GM23248 (cell line): Measurements from ENCODE around the gene PCBD1. TPM values are rescaled to one million over a fixed set of nuclear protein-coding genes. Genes with fewer than 3 reads are reported as not detected.

ENCODE experiments used
- DNase-seq: peaks from one replicate; pipeline ENCODE4 v3.0.0-alpha.2; 2015
- H2AFZ ChIP-seq: fragments of 200-600 bp; sonication (generic); 2 replicates; pipeline ENCODE4 v1.6.1; 2016; ENCODE audit warnings: antibody characterized with exemption
- H3F3A ChIP-seq: fragments of 200-600 bp; sonication (generic); 2 replicates; pipeline ENCODE4 v1.6.1; 2016; ENCODE audit warnings: mild to moderate bottlenecking, antibody characterized with exemption, mixed run types; ENCODE audit not compliant: insufficient read depth
- H3K27ac ChIP-seq: fragments of 200-600 bp; sonication (generic); 2 replicates; pipeline ENCODE4 v1.5.1; 2016; ENCODE audit warnings: mild to moderate bottlenecking
- H3K27me3 ChIP-seq: fragments of 200-600 bp; sonication (generic); replicated peaks from 2 replicates; pipeline ENCODE4 v1.6.1; 2016; ENCODE audit warnings: mild to moderate bottlenecking; ENCODE audit not compliant: insufficient read depth
- H3K36me3 ChIP-seq: fragments of 200-600 bp; sonication (generic); 2 replicates; pipeline ENCODE4 v1.6.1; 2016; ENCODE audit warnings: low read depth, mild to moderate bottlenecking
- H3K4me1 ChIP-seq: fragments of 200-600 bp; sonication (generic); 2 replicates; pipeline ENCODE4 v1.6.1; 2016; ENCODE audit warnings: mild to moderate bottlenecking; ENCODE audit not compliant: insufficient read depth
- H3K4me2 ChIP-seq: fragments of 200-600 bp; sonication (generic); one replicate; pipeline ENCODE4 v1.6.1; 2016; ENCODE audit warnings: mild to moderate bottlenecking; ENCODE audit not compliant: unreplicated experiment
- H3K4me3 ChIP-seq: fragments of 200-600 bp; sonication (generic); 2 replicates; pipeline ENCODE4 v1.5.1; 2016; ENCODE audit warnings: mild to moderate bottlenecking
- H3K79me2 ChIP-seq: fragments of 200-600 bp; sonication (generic); 2 replicates; pipeline ENCODE4 v1.6.1; 2016; ENCODE audit warnings: mild to moderate bottlenecking; ENCODE audit not compliant: insufficient read depth
- H3K9ac ChIP-seq: fragments of 200-600 bp; sonication (generic); 2 replicates; pipeline ENCODE4 v1.6.1; 2016; ENCODE audit warnings: mild to moderate bottlenecking
- H3K9me2 ChIP-seq: fragments of 200-600 bp; sonication (generic); 2 replicates; pipeline ENCODE4 v1.6.1; 2016; ENCODE audit warnings: mixed run types, mild to moderate bottlenecking, moderate library complexity; ENCODE audit not compliant: insufficient read depth
- H3K9me3 ChIP-seq: fragments of 200-600 bp; sonication (generic); one replicate; pipeline ENCODE4 v1.6.1; 2017; ENCODE audit warnings: low read depth
- H4K20me1 ChIP-seq: fragments of 200-600 bp; sonication (generic); 2 replicates; pipeline ENCODE4 v1.6.0; 2016; ENCODE audit not compliant: insufficient read depth
- EZH2 ChIP-seq: fragments of 200-600 bp; sonication (generic); IDR thresholded peaks from 2 replicates; pipeline ENCODE4 v1.6.1; 2018; ENCODE audit warnings: antibody characterized with exemption, mild to moderate bottlenecking; ENCODE audit not compliant: insufficient read depth, poor library complexity, severe bottlenecking
- EZH2phosphoT487 ChIP-seq: fragments of 200-600 bp; sonication (generic); IDR thresholded peaks from 2 replicates; pipeline ENCODE4 v1.6.1; 2018; ENCODE audit warnings: antibody characterized with exemption, moderate library complexity, mild to moderate bottlenecking, low read depth; ENCODE audit not compliant: insufficient read depth
- WGBS, 2 experiments: methylation state at CpG; one replicate each; pipeline ENCODE4 v1.1.6; 2015 to 2017; ENCODE audit warnings: low lambda C conversion rate in 2 of 2, low coverage in 1 of 2; ENCODE audit errors: missing lambda C conversion rate in 2 of 2; 5-methylcytosine and 5-hydroxymethylcytosine counted together
- in situ Hi-C: fragments of 300-500 bp; cut with MboI; formaldehyde crosslinking; loops from 2 replicates; pipeline ENCODE4 v1.15.0; 2020
- polyA plus RNA-seq: library from polyadenylated mRNA; unstranded; fragments of >200 nt; fragmentation: Nextera tagmentation; extraction: Ambion mirVana; gene quantifications from 2 replicates; pipeline ENCODE4 v1.2.1, GENCODE V29; 2016
- total RNA-seq: library from RNA; depleted of rRNA; stranded (reverse); fragments of >200 nt; shearing (Covaris generic); gene quantifications from 2 replicates; pipeline ENCODE4 v1.2.3, GENCODE V29; 2014; rRNA removed

PCBD1 gene
- total and polyA plus RNA-seq, 2 experiments from 2014 or later, result 26.2 to 36.8 TPM

- no peaks in the 10 kb centered on the region for H4K20me1 ChIP-seq
- no peaks in the 10 kb centered on the region for H3K9me2 ChIP-seq
- no peaks in the 10 kb centered on the region; the same call in 1 of the 2 replicates for H3K36me3 ChIP-seq
- H3K9me3 ChIP-seq, result no peaks in the 10 kb centered on the region
- peaks cover 65% of the 10 kb centered on the region for H3F3A ChIP-seq
- peaks cover 51% of the 10 kb centered on the region for H3K4me1 ChIP-seq
- H3K27me3 ChIP-seq, result no peaks in the 10 kb centered on the region
- no peak overlapping the region for H2AFZ ChIP-seq
- H3K4me3 ChIP-seq, result no peak overlapping the region
- in situ Hi-C loops, result no loop called here
- TF ChIP-seq EZH2phosphoT487 (no peak), EZH2 (no peak)
- H3K79me2 ChIP-seq, result peaks cover 69% of the 10 kb centered on the region
- H3K9ac ChIP-seq, result no peak overlapping the region
- 87 to 93% methylated on average over 7 of the region's 7 CpGs for WGBS, 2 experiments
- H3K4me2 ChIP-seq, result peak overlapping the region; percentile 64
- peak overlapping the region; percentile 91 for H3K27ac ChIP-seq
- DNase-seq, result no peak
Observed at GRCh38 chr10:70834441-70835151, 53.8 kb downstream of the PCBD1 start.

- peak overlapping the region; percentile 38; the same call in 1 of the 2 replicates for H3K4me3 ChIP-seq
- no peaks in the 10 kb centered on the region for H3K9me3 ChIP-seq
- TF ChIP-seq EZH2 (no peak), EZH2phosphoT487 (no peak)
- peaks cover 65% of the 10 kb centered on the region for H3F3A ChIP-seq
- in situ Hi-C loops, result no loop called here
- no peaks in the 10 kb centered on the region for H4K20me1 ChIP-seq
- H3K9ac ChIP-seq, result peak overlapping the region; percentile 65
- peak overlapping the region; percentile 64 for H3K4me2 ChIP-seq
- H3K27ac ChIP-seq, result peak overlapping the region; percentile 91
- peaks cover 69% of the 10 kb centered on the region for H3K79me2 ChIP-seq
- no peaks in the 10 kb centered on the region for H3K36me3 ChIP-seq
- peaks cover 51% of the 10 kb centered on the region for H3K4me1 ChIP-seq
- H3K27me3 ChIP-seq, result no peaks in the 10 kb centered on the region
- DNase-seq, result no peak
- H3K9me2 ChIP-seq, result no peaks in the 10 kb centered on the region
- no peak overlapping the region for H2AFZ ChIP-seq
- 71 to 79% methylated on average over 5 of the region's 5 CpGs for WGBS, 2 experiments
Observed at GRCh38 chr10:70834021-70834420, 54.3 kb downstream of the PCBD1 start.

GRCh38 chr10:70833601-70834000 is 54.8 kb downstream of the PCBD1 start:
- in situ Hi-C loops, result no loop called here
- no peak for DNase-seq
- Histone ChIP-seq H3K27ac (peak overlapping the region; percentile 91), H3F3A (peaks cover 62% of the 10 kb centered on the region), H4K20me1 (no peaks in the 10 kb centered on the region), H3K9me2 (no peaks in the 10 kb centered on the region), H2AFZ (no peak overlapping the region), H3K9ac (peak overlapping the region; percentile 65), H3K4me1 (peaks cover 51% of the 10 kb centered on the region), H3K4me2 (peak overlapping the region; percentile 64), H3K79me2 (peaks cover 70% of the 10 kb centered on the region), H3K4me3 (peak overlapping the region; percentile 38), H3K27me3 (no peaks in the 10 kb centered on the region), H3K36me3 (no peaks in the 10 kb centered on the region), H3K9me3 (no peaks in the 10 kb centered on the region)
- 88% methylated on average over 2 of the region's 2 CpGs for WGBS, 2 experiments
- TF ChIP-seq EZH2phosphoT487, result no peak

Other genes with a start within 250 kb of the PCBD1 start
- gene ADAMTS14, start 216.1 kb downstream of the PCBD1 start, total RNA-seq, result 0.97 and 1.4 TPM in 2 replicates
- gene ADAMTS14, start 216.1 kb downstream of the PCBD1 start, polyA plus RNA-seq, result 0.76 and 0.91 TPM in 2 replicates
- gene TBATA, start 103.2 kb downstream of the PCBD1 start, total RNA-seq, result not detected in 2 replicates
- gene TBATA, start 103.2 kb downstream of the PCBD1 start, polyA plus RNA-seq, result not detected in 2 replicates
- gene SGPL1, start 72.6 kb downstream of the PCBD1 start, total RNA-seq, result 19.0 and 27.5 TPM in 2 replicates
- 18.2 and 19.8 TPM in 2 replicates for gene SGPL1, start 72.6 kb downstream of the PCBD1 start, polyA plus RNA-seq